ENCODE measurements around the gene SLC2A3. TPM values are rescaled to one million over a fixed set of nuclear protein-coding genes. Genes with fewer than 3 reads are reported as not detected.
A peak's percentile ranks its signal among the peaks of the same experiment; 100 is the strongest.
"Not testable (repeated sequence)": the region's sequence is repeated elsewhere in the genome, so short reads cannot be mapped to it uniquely, and the experiment has no call there.

SLC2A3 gene
- total and polyA plus RNA-seq, 12 donors, result 7.2 to 52.4 (median 23.0) TPM

DNA sequence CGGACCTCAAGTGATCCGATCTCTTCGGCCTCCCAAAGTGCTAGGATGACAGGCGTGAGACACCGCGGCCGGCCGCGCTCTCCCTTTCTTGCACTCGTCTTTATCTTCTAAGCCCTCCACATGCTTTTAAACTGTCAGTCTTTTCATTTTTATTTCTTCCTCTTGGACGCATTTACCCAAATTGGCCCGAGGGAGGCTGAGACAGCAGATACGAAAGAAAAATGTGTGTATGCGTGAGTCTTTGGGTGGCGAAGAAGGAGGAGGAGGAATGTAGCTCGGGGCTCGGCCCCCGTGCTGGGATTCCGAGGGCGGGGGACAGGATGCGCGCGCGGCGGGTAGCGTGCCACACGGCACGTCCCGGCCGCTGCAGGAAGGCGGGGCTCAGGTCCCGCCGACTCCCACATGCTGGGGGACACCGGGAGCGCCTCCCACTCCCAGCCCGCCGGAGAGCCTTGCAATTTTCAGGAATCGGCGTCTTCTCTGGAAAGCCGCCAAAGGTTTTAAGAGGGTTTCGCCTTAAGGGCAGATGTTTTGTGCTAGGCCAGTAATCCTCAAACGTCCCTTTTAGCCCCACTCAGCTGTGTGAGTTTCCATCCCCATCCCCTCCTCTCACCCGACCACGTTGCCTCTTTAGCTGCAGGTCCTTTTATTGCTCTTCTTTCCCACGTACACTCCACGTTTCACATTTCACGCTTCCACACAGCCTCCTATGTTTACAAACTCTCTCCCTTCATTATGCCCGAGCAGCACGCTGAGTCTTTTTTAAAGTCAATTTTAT is 34.7 kb upstream of the SLC2A3 start:
- Histone ChIP-seq H3K4me1 (replicated peaks in 1 of 2) (peaks cover 7 to 9% of the 10 kb centered on the region in 2 donors), H3K27me3 (no peaks in the 10 kb centered on the region), H3K4me3 (peak overlapping the region in 1 of 4 donors; percentile 39), H3K27ac (peak overlapping the region in 4 of 5 donors; percentile 21 to 83 (median 66)), H3K9me3 (replicated peaks in 1 of 3) (no peaks in the 10 kb centered on the region), H3K36me3 (replicated peaks in 1 of 2) (no peaks in the 10 kb centered on the region)
- 1% methylated on average over 38 to 49 of the region's 49 CpGs for WGBS, 4 donors
- DNase-seq, result peak; percentile 80 to 90 (median 85)
- intact Hi-C loops (cut with DNase I), result no loop called here
- TF ChIP-seq, protein P1, sequence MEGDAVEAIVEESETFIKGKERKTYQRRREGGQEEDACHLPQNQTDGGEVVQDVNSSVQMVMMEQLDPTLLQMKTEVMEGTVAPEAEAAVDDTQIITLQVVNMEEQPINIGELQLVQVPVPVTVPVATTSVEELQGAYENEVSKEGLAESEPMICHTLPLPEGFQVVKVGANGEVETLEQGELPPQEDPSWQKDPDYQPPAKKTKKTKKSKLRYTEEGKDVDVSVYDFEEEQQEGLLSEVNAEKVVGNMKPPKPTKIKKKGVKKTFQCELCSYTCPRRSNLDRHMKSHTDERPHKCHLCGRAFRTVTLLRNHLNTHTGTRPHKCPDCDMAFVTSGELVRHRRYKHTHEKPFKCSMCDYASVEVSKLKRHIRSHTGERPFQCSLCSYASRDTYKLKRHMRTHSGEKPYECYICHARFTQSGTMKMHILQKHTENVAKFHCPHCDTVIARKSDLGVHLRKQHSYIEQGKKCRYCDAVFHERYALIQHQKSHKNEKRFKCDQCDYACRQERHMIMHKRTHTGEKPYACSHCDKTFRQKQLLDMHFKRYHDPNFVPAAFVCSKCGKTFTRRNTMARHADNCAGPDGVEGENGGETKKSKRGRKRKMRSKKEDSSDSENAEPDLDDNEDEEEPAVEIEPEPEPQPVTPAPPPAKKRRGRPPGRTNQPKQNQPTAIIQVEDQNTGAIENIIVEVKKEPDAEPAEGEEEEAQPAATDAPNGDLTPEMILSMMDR (IDR thresholded peaks at IDR 0.05), result peak in 5 of 6 experiments; percentile 12 to 48 (median 19)
- TF ChIP-seq POLR2A (IDR thresholded peaks at IDR 0.05), result peak in 1 of 2 donors; percentile 8

DNA sequence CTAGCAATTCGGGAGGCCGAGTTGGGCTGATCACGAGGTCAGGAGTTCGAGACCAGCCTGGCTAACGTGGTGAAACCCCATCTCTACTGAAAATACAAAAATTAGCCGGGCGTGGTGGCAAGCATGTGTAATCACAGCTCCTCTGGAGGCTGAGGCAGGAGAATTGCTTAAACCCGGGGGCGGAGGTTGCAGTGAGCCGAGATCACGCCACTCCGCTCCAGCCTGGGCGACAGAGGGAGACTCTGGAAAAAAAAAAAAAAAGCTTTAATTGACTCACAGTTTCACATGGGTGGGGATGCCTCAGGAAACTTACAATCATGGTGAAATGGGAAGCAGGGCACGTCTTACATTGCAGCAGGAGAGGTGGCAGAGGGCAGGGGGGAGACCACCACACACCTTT is 30.6 kb upstream of the SLC2A3 start:
- Histone ChIP-seq H3K4me3 (no peak overlapping the region), H3K4me1 (replicated peaks in 1 of 2) (peaks cover 7 to 8% of the 10 kb centered on the region in 2 donors), H3K36me3 (replicated peaks in 1 of 2) (no peaks in the 10 kb centered on the region), H3K9me3 (replicated peaks in 1 of 3) (no peaks in the 10 kb centered on the region), H3K27ac (no peak overlapping the region), H3K27me3 (no peaks in the 10 kb centered on the region)
- TF ChIP-seq, protein P1 (IDR thresholded peaks at IDR 0.05), result no peak
- no peak for TF ChIP-seq POLR2A (IDR thresholded peaks at IDR 0.05)
- DNase-seq, result no peak
- intact Hi-C loops (cut with DNase I), result no loop called here
- 78 to 91% (median 82%) methylated on average over 14 of the region's 14 CpGs for WGBS, 4 donors

DNA sequence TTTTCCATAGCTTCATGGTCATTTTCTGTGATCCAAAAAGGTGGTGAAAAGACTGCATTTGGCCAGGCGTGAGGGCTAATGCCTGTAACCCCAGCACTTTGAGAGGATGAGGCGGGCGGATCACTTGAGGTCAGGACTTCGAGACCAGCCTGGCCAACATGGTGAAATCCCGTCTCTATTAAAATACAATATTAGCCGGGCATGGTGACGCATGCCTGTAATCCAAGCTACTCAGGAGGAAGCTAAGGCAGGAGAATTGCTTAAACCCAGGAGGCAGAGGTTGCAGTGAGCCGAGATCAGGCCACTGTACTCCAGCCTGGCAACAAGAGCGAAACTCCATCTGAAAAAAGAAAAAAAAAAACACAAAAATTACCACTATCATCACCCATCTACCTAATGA is 28.7 kb upstream of the SLC2A3 start:
- H3K9me3 ChIP-seq (replicated peaks in 1 of 3); H3K36me3 ChIP-seq (replicated peaks in 1 of 2); H3K4me1 ChIP-seq (replicated peaks in 1 of 2); H3K27ac ChIP-seq; DNase-seq; intact Hi-C loops (cut with DNase I); H3K4me3 ChIP-seq; H3K27me3 ChIP-seq: not testable (repeated sequence)
- 85 to 91% (median 88%) methylated on average over 9 of the region's 9 CpGs for WGBS, 4 donors

- H3K4me1 ChIP-seq (replicated peaks in 1 of 2), result no peaks in the 10 kb centered on the region
- no peaks in the 10 kb centered on the region for H3K27me3 ChIP-seq
- DNase-seq, result no peak
- intact Hi-C loops (cut with DNase I), result no loop called here
- TF ChIP-seq, protein P1 (IDR thresholded peaks at IDR 0.05), result no peak
- no peak for TF ChIP-seq POLR2A (IDR thresholded peaks at IDR 0.05)
- 75 to 85% (median 78%) methylated on average over 12 of the region's 12 CpGs for WGBS, 4 donors
- H3K36me3 ChIP-seq (replicated peaks in 1 of 2), result no peaks in the 10 kb centered on the region
- H3K4me3 ChIP-seq, result peak overlapping the region in 1 of 4 donors; percentile 47
- H3K27ac ChIP-seq, result peak overlapping the region in 1 of 5 donors; percentile 75
- no peaks in the 10 kb centered on the region for H3K9me3 ChIP-seq (replicated peaks in 1 of 3)
Observed at GRCh38 chr12:7961395-7962178, 25.6 kb upstream of the SLC2A3 start.
